ENCODE data around the gene GDF11.
"Not testable (repeated sequence)": the region's sequence is repeated elsewhere in the genome, so short reads cannot be mapped to it uniquely, and the experiment has no call there.

The GDF11 gene

GRCh38 chr12:55748230-55748993 lies 5.5 kb downstream of the GDF11 start:
- no peak overlapping the region for H3K4me3 ChIP-seq (ENCODE audit: control insufficient read depth, low read depth, low read length)
- TF ChIP-seq CTCF (IDR thresholded peaks at IDR 0.05; ENCODE audit: control insufficient read depth, insufficient read depth, low read depth, low read length, missing control alignments), result no peak
- no peak for DNase-seq (ENCODE audit: low read depth)

- DNase-seq (ENCODE audit: low read depth), result no peak
- no peak overlapping the region for H3K4me3 ChIP-seq (ENCODE audit: control insufficient read depth, low read depth, low read length)
- TF ChIP-seq CTCF (IDR thresholded peaks at IDR 0.05; ENCODE audit: control insufficient read depth, insufficient read depth, low read depth, low read length, missing control alignments), result no peak
Observed at GRCh38 chr12:55755246-55755645, 12.3 kb downstream of the GDF11 start.

DNA sequence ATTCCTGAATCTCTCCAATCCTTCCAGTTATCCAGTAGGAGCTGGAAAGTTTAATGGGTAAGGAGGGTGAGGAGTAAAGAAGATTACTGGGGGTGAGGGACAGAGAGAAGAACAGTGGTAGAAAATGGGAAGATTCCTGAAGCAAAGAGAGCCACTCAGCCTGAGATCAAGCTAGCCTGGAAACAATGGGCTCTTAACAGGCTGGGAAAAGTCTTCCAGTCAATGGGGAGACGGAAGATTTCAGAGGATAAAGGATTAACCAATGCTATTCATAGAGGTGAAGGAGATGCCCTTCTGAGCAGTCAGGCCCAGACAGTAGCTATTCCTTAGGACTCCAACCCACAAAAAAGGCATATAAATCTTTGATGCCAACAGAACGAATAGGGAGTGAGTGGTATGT lies 14.8 kb downstream of the GDF11 start:
- DNase-seq (ENCODE audit: low read depth), result no peak
- no peak overlapping the region for H3K4me3 ChIP-seq (ENCODE audit: control insufficient read depth, low read depth, low read length)
- no peak for TF ChIP-seq CTCF (IDR thresholded peaks at IDR 0.05; ENCODE audit: control insufficient read depth, insufficient read depth, low read depth, low read length, missing control alignments)

GRCh38 chr12:55758575-55758974 lies 15.7 kb downstream of the GDF11 start:
- DNase-seq (ENCODE audit: low read depth), result not testable (repeated sequence)

DNA sequence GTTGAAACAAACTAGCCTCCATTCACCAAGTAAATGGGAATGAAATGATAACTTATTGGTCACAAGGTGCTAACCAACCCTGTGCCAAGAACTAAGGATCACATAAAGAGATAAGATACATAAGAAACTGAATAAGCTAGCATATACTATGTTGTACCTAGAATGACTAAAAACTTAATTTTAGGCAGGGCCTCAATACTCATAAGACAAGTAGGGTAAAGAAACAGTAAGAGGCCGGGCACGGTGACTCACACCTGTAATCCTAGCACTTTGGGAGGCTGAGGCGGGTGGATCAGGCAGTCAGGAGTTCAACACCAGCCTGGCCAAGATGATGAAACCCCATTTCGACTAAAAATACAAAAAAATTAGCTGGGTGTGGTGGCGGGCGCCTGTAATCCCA lies 17.7 kb downstream of the GDF11 start:
- TF ChIP-seq CTCF (IDR thresholded peaks at IDR 0.05; ENCODE audit: control insufficient read depth, insufficient read depth, low read depth, low read length, missing control alignments), result no peak

More at GRCh38 chr12:55758575-55758974, 15.7 kb downstream of the GDF11 start:
- H3K4me3 ChIP-seq (ENCODE audit: control insufficient read depth, low read depth, low read length), result not testable (repeated sequence)

GRCh38 chr12:55762646-55763045 lies 19.7 kb downstream of the GDF11 start:
- DNase-seq (ENCODE audit: low read depth), result no peak
- TF ChIP-seq CTCF (IDR thresholded peaks at IDR 0.05; ENCODE audit: control insufficient read depth, insufficient read depth, low read depth, low read length, missing control alignments), result no peak
- no peak overlapping the region for H3K4me3 ChIP-seq (ENCODE audit: control insufficient read depth, low read depth, low read length)

More for the DNA sequence above, 17.7 kb downstream of the GDF11 start:
- no peak overlapping the region for H3K4me3 ChIP-seq (ENCODE audit: control insufficient read depth, low read depth, low read length)
- no peak for DNase-seq (ENCODE audit: low read depth)

GRCh38 chr12:55765736-55766290 lies 22.9 kb downstream of the GDF11 start:
- no peak for TF ChIP-seq CTCF (IDR thresholded peaks at IDR 0.05; ENCODE audit: control insufficient read depth, insufficient read depth, low read depth, low read length, missing control alignments)
- no peak overlapping the region for H3K4me3 ChIP-seq (ENCODE audit: control insufficient read depth, low read depth, low read length)
- no peak for DNase-seq (ENCODE audit: low read depth)
